HL-60/S4 treated with phorbol 12-myristate 13-acetate at 8.2 ng/mL for 4 days and 3 days (cell line): ENCODE measurements around the gene GSAP.

Experiments used
- in situ Hi-C: fragments of 300-500 bp; cut with MboI; formaldehyde crosslinking; loops from 2 replicates; pipeline ENCODE4 v1.15.0; 2022; ENCODE audit warnings: low sequenced_read_pairs

GSAP gene

GRCh38 chr7:77438131-77438530 is 22.0 kb upstream of the GSAP start:
- in situ Hi-C loops = no loop called here

- in situ Hi-C loops = no loop called here
Observed at GRCh38 chr7:77434570-77435275, 18.6 kb upstream of the GSAP start.

- in situ Hi-C loops = no loop called here
Observed at GRCh38 chr7:77433901-77434300, 17.8 kb upstream of the GSAP start.

GRCh38 chr7:77430927-77431326 is 14.8 kb upstream of the GSAP start:
- in situ Hi-C loops = no loop called here

GRCh38 chr7:77428777-77429231 is 12.7 kb upstream of the GSAP start:
- in situ Hi-C loops = no loop called here

GRCh38 chr7:77427996-77428603 is 12.0 kb upstream of the GSAP start:
- in situ Hi-C loops = no loop called here

- in situ Hi-C loops = no loop called here
Observed at GRCh38 chr7:77426521-77427051, 10.4 kb upstream of the GSAP start.

- in situ Hi-C loops = no loop called here
Observed at GRCh38 chr7:77426052-77426404, 9.9 kb upstream of the GSAP start.

- in situ Hi-C loops = no loop called here
Observed at GRCh38 chr7:77425101-77426051, 9.2 kb upstream of the GSAP start.

- in situ Hi-C loops = no loop called here
Observed at GRCh38 chr7:77422500-77422899, 6.4 kb upstream of the GSAP start.

- in situ Hi-C loops = no loop called here
Observed at GRCh38 chr7:77420986-77421672, 5.0 kb upstream of the GSAP start.

GRCh38 chr7:77420438-77420837 is 4.3 kb upstream of the GSAP start:
- in situ Hi-C loops = no loop called here

- in situ Hi-C loops = no loop called here
Observed at GRCh38 chr7:77419102-77419501, 3.0 kb upstream of the GSAP start.

- in situ Hi-C loops = no loop called here
Observed at GRCh38 chr7:77417801-77418200, 1.7 kb upstream of the GSAP start.

GRCh38 chr7:77416621-77417371 is 647 bp upstream of the GSAP start:
- in situ Hi-C loops = no loop called here

GRCh38 chr7:77415476-77415822 is 700 bp downstream of the GSAP start:
- in situ Hi-C loops = no loop called here

- in situ Hi-C loops = no loop called here
Observed at GRCh38 chr7:77413861-77414424, 2.2 kb downstream of the GSAP start.

GRCh38 chr7:77413128-77413527 is 3.0 kb downstream of the GSAP start:
- in situ Hi-C loops = no loop called here

GRCh38 chr7:77409739-77410547 is 6.2 kb downstream of the GSAP start:
- in situ Hi-C loops = no loop called here
